ENCODE results near the gene PDCD2. TPM values are rescaled to one million over a fixed set of nuclear protein-coding genes. Genes with fewer than 3 reads are reported as not detected.

The PDCD2 gene, protein sequence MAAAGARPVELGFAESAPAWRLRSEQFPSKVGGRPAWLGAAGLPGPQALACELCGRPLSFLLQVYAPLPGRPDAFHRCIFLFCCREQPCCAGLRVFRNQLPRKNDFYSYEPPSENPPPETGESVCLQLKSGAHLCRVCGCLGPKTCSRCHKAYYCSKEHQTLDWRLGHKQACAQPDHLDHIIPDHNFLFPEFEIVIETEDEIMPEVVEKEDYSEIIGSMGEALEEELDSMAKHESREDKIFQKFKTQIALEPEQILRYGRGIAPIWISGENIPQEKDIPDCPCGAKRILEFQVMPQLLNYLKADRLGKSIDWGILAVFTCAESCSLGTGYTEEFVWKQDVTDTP
- 112 and 120 TPM in 2 replicates for total RNA-seq

DNA sequence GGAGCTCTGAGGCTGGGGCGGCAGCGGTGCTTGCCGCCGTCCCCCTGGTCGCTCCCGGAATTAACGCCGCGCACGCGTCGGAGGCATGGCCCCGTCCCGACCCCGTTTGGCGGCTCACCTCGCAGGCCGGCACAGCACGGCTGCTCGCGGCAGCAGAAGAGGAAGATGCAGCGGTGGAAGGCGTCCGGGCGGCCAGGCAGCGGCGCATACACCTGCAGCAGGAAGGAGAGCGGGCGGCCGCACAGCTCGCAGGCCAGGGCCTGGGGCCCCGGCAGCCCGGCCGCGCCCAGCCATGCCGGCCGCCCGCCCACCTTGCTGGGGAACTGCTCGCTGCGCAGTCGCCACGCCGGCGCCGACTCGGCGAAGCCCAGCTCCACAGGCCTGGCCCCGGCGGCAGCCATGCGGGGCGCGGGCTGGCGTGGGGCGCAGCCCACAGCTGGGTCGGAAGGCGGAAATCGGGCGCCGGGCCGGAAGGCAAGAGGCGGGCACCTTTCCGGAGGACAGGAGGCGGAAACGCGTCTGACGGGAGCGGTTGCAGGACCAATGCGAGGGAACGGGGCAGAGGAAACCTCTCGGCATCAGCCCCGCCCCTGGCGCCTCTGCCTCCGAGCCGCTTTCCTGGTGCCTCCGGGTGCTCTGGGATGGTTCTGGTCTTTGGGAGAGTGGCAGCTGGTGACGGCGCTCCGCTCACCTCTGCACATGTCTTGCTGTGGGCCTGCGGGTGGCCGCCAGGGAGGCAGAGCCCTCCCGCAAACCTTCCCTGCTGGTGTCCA lies at the start of gene PDCD2:
Gene PDCD2 (minus strand): TSS at position 457 of the 773 bp plus-strand sequence. CDS start 56 bp downstream, at position 401.

DNA sequence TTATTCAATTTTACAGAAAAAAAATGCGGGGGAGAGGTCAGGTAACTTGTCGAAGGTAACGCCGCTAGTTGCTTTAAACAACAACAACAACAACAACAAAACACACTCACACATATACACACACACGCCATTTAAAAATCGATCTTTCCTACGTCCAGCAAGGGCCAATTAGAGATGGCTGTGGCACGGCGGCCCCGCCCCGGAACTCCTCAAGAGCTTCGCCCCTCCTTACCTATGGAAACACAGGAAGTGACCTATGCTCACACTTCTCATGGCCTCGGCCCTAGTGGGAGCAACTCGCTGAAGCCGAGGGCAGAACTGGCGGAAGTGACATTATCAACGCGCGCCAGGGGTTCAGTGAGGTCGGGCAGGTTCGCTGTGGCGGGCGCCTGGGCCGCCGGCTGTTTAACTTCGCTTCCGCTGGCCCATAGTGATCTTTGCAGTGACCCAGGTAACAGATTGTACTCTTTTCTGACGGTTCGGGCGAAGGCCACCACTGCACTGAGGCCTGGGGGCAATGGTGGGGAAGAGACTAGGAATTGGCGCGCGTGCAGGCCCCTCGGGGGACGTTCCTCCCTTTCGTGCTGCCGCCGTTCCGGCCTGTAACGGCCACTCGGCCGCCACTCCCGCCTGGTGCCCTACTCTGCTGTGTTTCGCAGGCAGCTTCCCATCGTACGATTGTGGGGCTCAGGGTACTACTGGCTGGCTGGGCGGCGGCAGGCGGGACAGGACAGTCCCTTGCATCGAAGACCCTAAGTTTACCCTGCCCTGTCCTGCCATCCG lies 30.2 kb downstream of the PDCD2 start, which contains the start of gene TBP:
Gene TBP (plus strand): TSS at position 357 of the 783 bp plus-strand sequence. CDS start 2,661 bp downstream, outside the sequence.

DNA sequence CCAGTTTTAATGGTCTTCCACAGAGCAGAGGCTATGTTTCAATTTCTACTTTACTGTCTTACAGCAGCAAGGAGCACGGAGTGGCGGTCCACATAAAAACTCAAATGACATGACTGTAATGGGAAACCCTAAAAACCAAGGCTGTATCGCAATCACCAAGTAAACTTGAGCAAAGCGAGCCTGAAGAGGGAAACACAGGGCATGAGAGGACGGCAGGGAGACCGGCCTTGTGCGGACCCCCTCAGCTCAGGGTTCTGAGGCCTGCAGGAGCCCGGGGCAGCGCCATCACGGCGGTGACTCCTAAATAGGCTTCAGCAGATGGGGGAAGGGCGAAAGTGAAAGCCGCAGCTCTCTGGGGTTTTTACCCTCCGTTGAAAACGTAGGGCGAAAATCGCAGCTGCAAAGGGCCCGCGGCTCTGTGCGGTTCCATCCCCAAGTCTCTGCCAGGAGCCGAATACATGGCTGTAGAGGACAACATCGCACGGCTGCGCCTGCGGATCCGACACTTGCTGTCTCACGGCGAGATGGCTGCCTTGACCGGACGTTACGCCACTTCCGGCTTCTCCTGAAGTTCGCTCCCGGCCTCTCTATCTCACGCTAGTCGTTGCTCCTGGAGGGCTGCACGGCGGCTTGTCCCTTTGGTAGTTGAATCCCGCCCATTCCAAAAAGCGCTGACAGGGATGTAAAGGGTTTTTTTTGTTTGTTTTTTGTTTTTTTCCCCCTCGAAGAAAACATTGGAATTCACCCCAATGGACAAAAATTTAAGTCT lies 31.5 kb downstream of the PDCD2 start, which contains the start of gene PSMB1:
Gene PSMB1 (minus strand): TSS at position 543 of the 769 bp plus-strand sequence. CDS start 65 bp downstream, at position 478.

Other genes starting within 250 kb of the PDCD2 start
- gene PSMB1, start 31.3 kb downstream of the PDCD2 start, total RNA-seq: 324 and 363 TPM in 2 replicates
- 16.4 and 18.9 TPM in 2 replicates for gene TBP, start 30.3 kb downstream of the PDCD2 start, total RNA-seq